ENCODE measurements around the gene PRDM16. TPM values are rescaled to one million over a fixed set of nuclear protein-coding genes. Genes with fewer than 3 reads are reported as not detected.

The PRDM16 gene
- total RNA-seq, 2 donors from 2014 or later: 0.25 TPM; not detected in 1

DNA sequence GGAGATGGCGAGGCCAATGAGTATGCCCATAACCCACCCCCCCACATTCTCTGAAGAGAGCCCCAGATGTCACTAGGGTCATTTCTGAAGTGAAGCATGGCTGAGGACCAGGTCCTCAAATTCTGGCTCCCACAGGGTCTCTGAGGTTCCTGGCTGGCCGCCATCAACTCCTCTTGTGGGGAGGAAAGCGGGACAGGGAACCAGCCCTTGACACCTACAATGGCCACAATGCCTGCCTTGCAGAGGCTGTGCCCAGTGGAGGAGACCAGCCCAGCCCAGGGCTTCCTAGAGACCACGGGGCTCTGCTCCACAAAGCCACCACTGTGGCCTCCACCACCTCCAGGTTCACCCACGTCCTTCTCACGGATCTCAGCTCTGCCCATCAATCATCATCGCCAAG, 265.4 kb downstream of the PRDM16 start:
- DNase-seq (ENCODE audit: low spot score in 2 of 2) (no peak), ATAC-seq (no peak)
- peak overlapping the region in 1 of 2 donors; percentile 22 for H3K27ac Mint-ChIP-seq
- H3K9me3 Mint-ChIP-seq: no peaks in the 10 kb centered on the region
- no peaks in the 10 kb centered on the region for H3K36me3 Mint-ChIP-seq

DNA sequence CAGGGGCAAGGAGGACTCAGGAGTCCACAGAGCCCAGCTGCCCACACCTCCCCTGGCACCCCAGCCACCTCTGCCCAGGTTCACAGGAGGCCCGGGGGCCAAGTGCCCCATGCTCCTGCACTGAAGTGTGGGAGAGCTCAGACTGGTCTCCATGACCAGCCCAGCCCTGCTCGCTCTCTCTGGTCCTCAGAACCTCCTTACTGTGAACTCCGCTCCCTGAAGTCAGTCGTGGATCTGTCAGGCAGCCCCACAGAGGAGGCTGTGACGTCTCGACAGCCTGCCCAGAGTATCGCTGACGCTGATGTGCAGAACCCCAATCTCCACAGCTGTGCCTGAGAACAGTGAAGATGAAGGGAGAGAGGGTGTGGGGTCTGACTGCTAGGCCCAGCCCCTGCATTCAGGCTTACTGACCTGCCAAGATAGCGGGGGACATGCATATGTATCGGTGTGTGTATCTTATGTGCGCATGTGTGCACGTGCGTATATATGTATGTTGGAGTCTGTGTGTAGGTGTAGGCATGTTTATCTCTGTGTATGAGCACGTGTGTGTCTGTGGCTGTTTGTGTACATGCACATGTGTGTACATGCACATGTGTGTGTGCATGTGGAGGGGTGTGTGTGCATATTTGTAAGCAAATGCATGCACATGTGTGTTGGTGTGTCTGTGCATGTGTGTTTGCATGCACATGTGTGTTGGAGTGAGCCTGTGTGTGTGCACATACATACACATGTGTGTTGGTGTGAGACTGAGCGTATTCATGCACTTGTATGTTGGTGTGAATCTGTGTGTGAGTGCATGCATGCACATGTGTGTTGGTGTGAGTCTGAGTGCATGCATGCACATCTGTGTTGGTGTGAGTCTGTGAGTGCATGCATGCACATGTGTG, 267.0 kb downstream of the PRDM16 start:
- no peak for ATAC-seq
- no peak overlapping the region for H3K27ac Mint-ChIP-seq
- no peak for DNase-seq (ENCODE audit: low spot score in 2 of 2)
- H3K36me3 Mint-ChIP-seq: no peaks in the 10 kb centered on the region
- H3K9me3 Mint-ChIP-seq: no peaks in the 10 kb centered on the region

DNA sequence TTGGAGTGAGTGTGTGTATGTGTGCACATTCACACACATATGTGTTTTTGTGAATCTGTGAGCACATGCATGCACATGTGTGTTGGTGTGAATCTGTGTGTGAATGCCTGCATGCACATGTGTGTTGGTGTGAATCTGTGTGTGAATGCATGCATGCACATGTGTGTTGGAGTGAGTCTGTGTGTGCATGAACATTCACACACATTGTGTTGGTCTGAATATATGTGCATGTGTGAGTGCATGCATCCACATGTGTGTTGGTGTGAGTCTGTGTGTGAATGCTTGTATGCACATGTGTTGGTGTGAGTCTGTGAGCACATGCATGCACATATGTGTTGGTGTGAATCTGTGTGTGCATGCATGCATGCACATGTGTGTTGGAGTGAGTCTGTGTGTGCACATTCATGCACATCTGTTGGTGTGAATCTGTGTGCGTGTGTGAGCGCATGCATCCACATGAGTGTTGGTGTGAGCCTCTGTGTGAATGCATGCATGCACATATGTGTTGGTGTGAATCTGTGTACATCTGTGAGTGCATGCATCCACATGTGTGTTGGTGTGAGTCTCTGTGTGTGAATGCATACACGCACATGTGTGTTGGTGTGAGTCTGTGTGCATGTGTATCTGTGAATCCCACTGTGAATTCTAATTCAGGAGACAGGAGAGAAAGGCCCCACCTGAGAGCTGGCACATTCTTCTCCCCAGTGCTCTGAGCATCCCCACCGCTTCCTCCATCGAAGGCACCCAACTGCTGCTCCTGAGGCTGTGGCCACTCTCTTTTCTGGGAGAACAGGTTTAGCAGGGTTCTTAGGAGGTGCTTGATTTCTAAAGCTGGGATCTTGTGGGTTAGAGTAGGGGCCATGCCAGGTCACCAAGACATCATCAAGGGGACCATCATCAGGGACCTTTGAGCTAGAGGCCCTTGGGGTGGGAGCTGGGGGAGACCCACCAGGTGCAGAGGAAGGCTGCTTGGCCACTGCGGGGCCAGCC, 267.9 kb downstream of the PRDM16 start:
- H3K27ac Mint-ChIP-seq: no peak overlapping the region
- H3K9me3 Mint-ChIP-seq: no peaks in the 10 kb centered on the region
- H3K36me3 Mint-ChIP-seq: no peaks in the 10 kb centered on the region
- ATAC-seq: no peak
- no peak for DNase-seq (ENCODE audit: low spot score in 2 of 2)

DNA sequence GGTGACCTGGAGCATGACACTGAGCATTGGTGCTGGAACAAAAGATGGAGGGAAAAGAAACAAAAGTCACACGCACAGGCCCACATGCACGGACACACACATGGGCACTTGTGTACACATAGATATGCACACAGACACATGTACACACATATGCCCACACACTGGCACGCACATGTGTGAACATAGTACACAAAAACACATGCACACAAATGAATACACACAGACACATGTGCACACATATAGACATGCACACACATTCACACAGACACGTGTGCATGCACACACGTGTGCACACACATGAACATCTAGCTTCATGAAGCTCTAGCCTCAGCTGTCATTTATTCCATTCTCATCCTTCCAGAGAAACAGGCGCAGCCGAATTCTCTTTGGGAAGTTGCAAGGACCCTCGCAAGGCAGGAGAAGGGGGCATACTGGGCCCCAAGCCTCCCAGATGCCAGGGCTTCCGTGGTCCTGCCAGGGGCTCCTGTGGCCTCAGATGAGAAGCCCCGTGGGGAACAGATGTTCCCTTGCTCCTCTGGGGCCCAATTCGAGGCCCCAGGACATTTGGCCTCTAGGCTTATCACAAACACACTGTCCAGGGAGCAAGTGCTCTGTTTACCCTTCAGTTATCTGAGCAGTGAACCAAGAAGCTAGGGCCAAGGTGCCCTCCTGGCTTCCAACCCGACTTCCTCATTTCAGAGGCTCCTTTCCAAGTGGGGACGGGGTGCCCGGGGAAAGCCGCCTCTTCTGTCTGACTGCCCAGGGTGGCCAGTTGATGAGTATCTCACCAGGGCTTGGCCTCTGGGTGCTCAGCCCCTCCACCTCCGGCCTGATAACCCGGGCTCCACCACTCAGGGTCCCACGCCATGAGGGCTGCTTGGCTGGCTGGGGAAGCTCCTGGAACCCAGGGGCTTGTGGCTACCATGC, 269.1 kb downstream of the PRDM16 start:
- Mint-ChIP-seq H3K27ac (no peak overlapping the region), H3K36me3 (no peaks in the 10 kb centered on the region)
- no peak for ATAC-seq

DNA sequence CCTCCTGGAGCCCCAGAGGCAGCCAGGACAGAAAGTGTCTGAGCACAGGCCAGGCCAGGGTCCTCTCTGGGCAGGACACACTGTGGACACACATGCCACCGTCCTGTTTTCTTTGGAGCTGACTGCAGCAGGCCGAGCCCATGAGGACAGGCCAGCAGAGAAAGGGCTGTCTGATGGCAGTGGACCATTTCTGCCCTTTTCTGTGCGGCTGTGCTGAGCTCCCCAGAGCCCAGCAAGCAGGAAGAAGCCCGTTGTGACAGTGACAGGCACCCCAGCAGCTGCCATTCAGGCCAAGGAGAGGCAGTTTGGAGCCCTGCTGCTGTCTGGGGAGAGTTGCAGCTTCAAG, 269.7 kb downstream of the PRDM16 start:
- DNase-seq (ENCODE audit: low spot score in 2 of 2) (no peak), ATAC-seq (no peak)
- Mint-ChIP-seq H3K9me3 (peaks cover 0 to 3% of the 10 kb centered on the region in 2 donors), H3K36me3 (peaks cover 0 to 4% of the 10 kb centered on the region in 2 donors), H3K27ac (no peak overlapping the region)

More for the DNA sequence above, 269.1 kb downstream of the PRDM16 start:
- no peaks in the 10 kb centered on the region for H3K9me3 Mint-ChIP-seq
- DNase-seq (ENCODE audit: low spot score in 2 of 2): no peak

DNA sequence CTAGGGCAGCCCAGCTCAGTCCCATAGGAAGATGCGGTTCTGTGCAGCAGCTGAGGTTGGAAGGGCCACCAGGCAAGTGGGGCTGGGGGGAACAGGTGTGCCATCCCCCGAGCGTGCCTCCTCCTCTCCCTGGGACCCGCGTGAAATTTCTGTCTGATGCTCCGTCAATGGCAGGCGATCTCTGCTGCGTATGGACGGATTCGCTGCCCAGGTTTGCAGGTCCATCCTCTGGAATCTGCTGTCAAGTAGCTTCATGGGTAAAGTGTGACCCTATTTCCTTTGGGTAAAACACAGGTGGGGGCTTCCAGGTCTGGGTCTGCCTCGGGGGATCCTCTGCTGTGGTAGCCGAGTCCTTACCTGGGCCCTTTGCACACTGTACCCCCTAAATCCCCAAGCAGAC, 270.9 kb downstream of the PRDM16 start:
- peaks cover 0 to 14% of the 10 kb centered on the region in 2 donors for H3K36me3 Mint-ChIP-seq
- ATAC-seq (no peak), DNase-seq (ENCODE audit: low spot score in 2 of 2) (no peak)
- no peak overlapping the region for H3K27ac Mint-ChIP-seq
- H3K9me3 Mint-ChIP-seq: peaks cover 0 to 12% of the 10 kb centered on the region in 2 donors

DNA sequence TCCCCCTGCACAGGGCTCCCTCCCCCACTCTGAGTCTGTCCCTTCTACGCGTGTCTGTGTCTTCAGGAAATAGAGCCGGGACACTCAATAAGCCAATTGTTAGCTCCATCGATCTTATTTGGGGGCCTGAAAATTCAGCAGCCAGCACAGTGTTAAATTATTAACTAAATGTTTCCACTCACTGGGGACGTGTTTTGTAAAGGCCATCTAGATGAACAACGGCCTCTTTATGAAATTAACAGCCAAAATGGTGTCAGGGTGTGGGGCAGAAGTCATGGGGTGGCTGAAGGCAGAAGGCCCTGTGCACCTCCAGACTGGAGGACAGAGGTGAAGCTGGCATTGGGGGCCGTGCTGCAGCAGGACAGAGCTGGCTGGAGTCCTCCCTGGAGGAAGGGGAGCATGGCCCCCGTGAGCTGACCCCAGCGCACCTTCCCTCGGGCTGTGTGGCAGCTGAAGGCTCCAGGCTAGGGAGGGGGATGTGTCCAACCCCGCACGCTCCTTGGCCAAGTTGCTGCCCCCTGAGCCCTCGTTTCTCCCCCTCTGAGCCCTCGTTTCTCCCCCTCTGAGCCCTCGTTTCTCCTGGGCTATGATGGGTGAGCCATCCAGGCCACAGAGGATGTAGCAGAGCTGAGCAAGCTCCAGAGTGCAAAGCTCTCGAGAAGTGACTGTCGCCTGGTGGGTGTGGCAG, 271.7 kb downstream of the PRDM16 start:
- no peak for DNase-seq (ENCODE audit: low spot score in 2 of 2)
- peaks cover 0 to 13% of the 10 kb centered on the region in 2 donors for H3K9me3 Mint-ChIP-seq
- H3K36me3 Mint-ChIP-seq: peaks cover 0 to 14% of the 10 kb centered on the region in 2 donors
- no peak overlapping the region for H3K27ac Mint-ChIP-seq
- no peak for ATAC-seq

DNA sequence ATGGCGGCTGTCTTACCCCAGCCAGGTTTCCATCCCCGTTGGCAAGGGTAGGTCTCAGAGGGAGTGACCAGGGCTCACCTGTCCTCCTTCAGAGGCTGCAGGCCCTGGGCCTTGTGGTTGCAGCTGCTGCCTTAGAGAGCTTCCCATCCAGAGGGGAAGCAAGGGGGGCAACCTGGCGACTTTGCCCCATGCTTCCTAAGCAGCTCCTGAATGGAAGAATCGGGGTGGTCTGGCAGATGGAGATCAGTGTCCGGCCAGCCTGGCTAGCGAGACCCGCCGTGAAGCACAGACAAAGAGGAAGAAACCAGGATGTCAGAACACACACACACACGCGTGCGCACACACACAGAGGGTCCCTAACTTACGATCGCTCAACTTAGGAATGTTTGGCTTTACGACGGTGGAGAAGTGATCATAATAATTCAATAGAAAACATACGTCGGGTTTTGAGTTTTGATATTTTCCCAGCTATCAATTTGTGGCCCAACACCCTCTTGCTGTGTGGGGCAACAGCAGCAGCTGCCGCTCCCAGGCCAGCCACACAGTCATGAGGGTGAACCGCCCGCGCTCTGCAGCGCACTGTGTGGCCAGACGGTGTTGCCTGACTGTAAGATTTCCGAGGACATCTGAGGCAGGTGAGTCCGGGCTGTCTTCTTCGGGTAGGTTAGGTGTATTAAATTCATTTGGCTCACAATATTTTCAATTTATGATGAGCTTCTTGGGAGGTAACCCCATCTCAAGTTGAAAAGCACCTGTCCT, 272.4 kb downstream of the PRDM16 start:
- DNase-seq (ENCODE audit: low spot score in 2 of 2) (no peak), ATAC-seq (no peak)
- peaks cover 0 to 13% of the 10 kb centered on the region in 2 donors for H3K9me3 Mint-ChIP-seq
- peaks cover 0 to 14% of the 10 kb centered on the region in 2 donors for H3K36me3 Mint-ChIP-seq
- no peak overlapping the region for H3K27ac Mint-ChIP-seq

DNA sequence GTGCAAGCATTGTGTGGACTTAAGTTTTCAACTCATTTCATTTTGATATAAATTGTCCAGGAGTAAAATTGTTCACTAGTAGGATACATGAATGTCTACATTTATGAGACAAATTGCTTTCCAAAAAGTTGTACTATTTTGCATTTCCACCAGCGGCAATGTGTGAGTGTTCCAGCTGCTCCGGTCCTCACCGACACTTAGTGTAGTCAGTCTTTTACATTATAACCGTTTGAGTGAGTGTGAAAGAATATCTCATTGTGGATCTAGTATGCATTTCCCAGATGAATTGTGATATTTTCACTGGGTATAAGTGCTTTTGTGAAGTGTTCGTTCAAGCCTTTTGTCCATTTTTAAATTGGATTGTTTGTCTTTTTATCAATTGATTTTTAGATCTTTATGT, 274.0 kb downstream of the PRDM16 start:
- Mint-ChIP-seq H3K9me3 (peaks cover 0 to 13% of the 10 kb centered on the region in 2 donors), H3K27ac (no peak overlapping the region), H3K36me3 (peaks cover 0 to 14% of the 10 kb centered on the region in 2 donors)
- no peak for ATAC-seq
- no peak for DNase-seq (ENCODE audit: low spot score in 2 of 2)

DNA sequence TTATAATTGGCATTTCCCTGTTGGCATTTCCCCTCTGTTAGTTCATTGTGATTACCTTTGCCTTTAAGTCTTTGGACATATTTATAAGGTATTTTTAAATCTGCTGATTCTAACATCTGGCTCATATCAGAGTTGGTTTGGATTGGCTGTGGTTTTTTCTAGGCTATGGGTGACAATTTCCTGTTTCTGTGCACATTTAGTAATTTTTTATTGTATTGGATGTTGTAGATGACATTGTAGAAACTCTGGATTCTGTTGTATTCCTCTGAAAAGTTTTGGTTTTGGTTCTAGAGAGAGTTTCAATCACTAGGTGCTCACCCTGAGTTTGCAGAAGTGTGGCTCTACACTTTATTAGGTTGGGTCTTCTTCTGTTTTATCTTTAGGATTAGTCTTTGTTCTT, 275.4 kb downstream of the PRDM16 start:
- Mint-ChIP-seq H3K27ac (no peak overlapping the region), H3K9me3 (peaks cover 0 to 13% of the 10 kb centered on the region in 2 donors), H3K36me3 (peaks cover 0 to 14% of the 10 kb centered on the region in 2 donors)
- ATAC-seq (no peak), DNase-seq (ENCODE audit: low spot score in 2 of 2) (no peak)

DNA sequence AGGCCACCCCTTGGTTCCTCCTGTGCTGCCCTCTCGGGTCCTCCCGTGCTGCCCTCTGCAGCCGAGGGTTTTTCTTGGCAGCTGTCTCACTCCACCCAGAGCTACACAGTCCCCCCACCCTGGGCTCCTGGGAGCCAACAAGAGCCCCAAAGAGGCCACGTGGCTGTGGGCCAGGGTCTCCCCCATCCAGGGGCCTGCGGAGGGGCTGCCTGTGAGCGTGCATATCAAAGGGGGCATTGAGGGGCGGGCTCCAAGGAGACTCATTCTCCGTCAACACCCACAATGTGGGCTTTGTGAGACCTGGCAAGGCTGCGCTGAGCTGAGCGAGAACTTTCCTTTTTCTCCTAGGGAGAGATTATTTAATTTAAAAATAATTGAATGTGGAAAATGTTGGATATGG, 276.8 kb downstream of the PRDM16 start:
- H3K27ac Mint-ChIP-seq: no peak overlapping the region
- peaks cover 0 to 14% of the 10 kb centered on the region in 2 donors for H3K36me3 Mint-ChIP-seq
- no peak for DNase-seq (ENCODE audit: low spot score in 2 of 2)

DNA sequence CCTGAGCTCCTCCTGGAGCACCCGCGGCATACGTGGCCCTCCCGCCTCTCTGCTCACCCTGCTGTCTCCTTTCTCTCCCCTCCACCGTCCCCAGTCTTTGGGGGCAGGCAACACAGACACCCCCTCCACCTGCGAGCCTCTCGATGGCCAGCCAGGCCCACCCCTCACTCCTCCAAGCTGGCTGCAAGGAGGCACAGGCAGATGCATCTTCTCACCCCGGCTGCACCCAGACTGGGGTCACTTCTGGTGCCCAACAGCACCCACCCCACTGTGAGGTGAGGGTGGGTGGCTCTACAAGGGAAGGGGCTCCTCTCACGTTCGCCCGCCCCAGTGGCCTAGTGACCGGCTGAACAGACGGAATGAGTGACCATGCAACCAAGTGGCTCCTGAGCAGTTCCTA, 277.5 kb downstream of the PRDM16 start:
- DNase-seq (ENCODE audit: low spot score in 2 of 2): no peak
- ATAC-seq: no peak
- peaks cover 0 to 13% of the 10 kb centered on the region in 2 donors for H3K9me3 Mint-ChIP-seq
- H3K27ac Mint-ChIP-seq: no peak overlapping the region
- peaks cover 0 to 14% of the 10 kb centered on the region in 2 donors for H3K36me3 Mint-ChIP-seq

More for the DNA sequence above, 276.8 kb downstream of the PRDM16 start:
- no peak for ATAC-seq
- peaks cover 0 to 13% of the 10 kb centered on the region in 2 donors for H3K9me3 Mint-ChIP-seq

DNA sequence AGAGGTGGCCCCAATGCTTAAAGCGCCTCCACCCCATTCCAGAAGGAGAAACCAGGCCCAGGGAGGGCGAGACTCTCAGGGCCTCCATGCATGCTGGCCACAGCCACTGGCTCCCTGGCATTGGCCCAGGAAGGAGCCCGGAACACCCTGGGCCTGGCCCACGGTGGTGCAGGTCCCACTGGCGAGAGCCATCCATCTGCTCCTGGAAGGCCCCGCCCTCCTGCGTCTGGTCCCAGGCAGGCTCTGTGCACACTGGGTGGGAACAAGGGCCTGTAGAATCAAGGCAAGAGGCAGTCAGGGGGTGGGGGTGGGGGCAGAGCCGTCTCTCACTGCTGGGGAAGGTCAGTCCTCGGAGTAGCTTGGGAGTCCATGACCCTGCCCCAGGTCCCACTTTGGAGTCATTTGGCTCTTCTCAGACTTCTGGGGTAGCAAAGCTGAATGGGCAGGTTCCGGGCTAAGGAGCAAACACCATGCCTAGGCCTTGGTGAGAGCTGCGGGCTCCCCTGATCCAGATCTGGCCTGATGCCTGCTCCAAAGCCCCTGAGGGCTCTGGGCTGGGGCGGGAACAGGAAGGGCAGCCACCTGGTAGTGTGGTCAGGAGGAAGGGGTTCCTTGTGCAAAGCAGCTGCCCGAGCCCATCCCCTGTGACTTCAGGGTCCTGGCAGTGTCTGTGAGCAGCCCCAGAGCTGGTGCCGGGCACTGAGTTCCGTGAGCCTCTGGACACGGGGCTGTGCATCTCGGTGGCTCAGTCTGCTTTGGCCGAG, 278.4 kb downstream of the PRDM16 start:
- Mint-ChIP-seq H3K9me3 (peaks cover 0 to 13% of the 10 kb centered on the region in 2 donors), H3K36me3 (peaks cover 0 to 14% of the 10 kb centered on the region in 2 donors), H3K27ac (no peak overlapping the region)
- ATAC-seq (no peak), DNase-seq (ENCODE audit: low spot score in 2 of 2) (no peak)

DNA sequence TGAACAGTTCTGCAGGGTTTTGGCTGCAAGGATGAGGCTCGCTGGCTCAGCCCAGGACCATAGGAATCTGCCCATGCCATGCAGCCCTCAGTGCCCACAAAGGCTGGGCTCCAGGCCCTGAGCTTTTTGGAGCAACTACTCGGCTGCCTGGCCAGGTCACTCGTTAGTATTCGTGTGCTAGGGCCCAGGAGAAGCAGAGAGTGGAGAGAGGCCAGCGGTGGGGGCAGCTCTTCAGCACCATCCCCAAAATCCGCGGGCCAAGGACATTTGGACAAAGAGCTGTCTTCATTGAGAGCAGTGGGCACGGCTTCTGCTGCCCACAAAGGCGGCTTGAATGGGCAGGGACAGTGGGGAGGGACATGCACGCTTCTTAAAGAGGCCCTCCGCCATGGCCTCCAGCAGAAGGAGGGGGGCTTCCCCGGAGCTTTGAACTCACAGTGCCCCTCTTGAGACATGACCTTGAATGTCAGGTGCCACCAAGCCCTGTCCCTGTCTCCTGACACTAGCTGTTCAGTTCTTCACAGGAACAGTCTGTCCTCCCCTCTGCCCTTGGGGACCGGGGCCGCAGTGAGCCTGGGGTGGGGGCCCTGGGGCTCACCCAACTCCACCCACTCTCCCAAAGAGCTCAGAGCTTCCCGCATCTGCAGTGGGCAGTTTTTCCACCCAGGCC, 279.3 kb downstream of the PRDM16 start:
- no peak for DNase-seq (ENCODE audit: low spot score in 2 of 2)
- Mint-ChIP-seq H3K36me3 (peaks cover 0 to 14% of the 10 kb centered on the region in 2 donors), H3K9me3 (peaks cover 0 to 12% of the 10 kb centered on the region in 2 donors), H3K27ac (no peak overlapping the region)
- ATAC-seq: no peak

Data from activated naive CD4-positive, alpha-beta T cell treated with anti-CD3 and anti-CD28 coated beads, Interleukin-2, amount 50 U/mL, for 72 hours (primary cell).